GM23338 (cell line): ENCODE measurements around the gene IL17REL. TPM values are rescaled to one million over a fixed set of nuclear protein-coding genes. Genes with fewer than 3 reads are reported as not detected.

Experiments
- ATAC-seq: fragments of 200-7000 bp; cut with Tn5 transposase; 3 replicates; pipeline ENCODE4 v1.9.1; 2020
- DNase-seq: peaks from one replicate; pipeline ENCODE4 v3.0.0-alpha.2; 2015; ENCODE audit warnings: low spot score
- H2AFZ ChIP-seq: fragments of 200-600 bp; sonication (generic); 2 replicates; pipeline ENCODE4 v1.8.0; 2016; ENCODE audit warnings: antibody characterized with exemption, mild to moderate bottlenecking, moderate library complexity
- H3F3A ChIP-seq: fragments of 200-600 bp; sonication (generic); replicated peaks from 2 replicates; pipeline ENCODE4 v1.8.0; 2017; ENCODE audit warnings: antibody characterized with exemption, mixed run types, low read depth
- H3K27ac ChIP-seq: fragments of 200-600 bp; sonication (generic); 2 replicates; pipeline ENCODE4 v1.6.1; 2016; ENCODE audit warnings: low read depth
- H3K27me3 ChIP-seq: fragments of 200-600 bp; sonication (generic); 2 replicates; pipeline ENCODE4 v1.8.0; 2016; ENCODE audit warnings: mild to moderate bottlenecking, mixed run types, moderate library complexity; ENCODE audit not compliant: insufficient read depth
- H3K36me3 ChIP-seq: fragments of 200-600 bp; sonication (generic); 2 replicates; pipeline ENCODE4 v1.8.0; 2016; ENCODE audit warnings: mild to moderate bottlenecking; ENCODE audit not compliant: insufficient read depth
- H3K4me1 ChIP-seq: fragments of 200-600 bp; sonication (generic); 2 replicates; pipeline ENCODE4 v1.8.0; 2016; ENCODE audit warnings: mild to moderate bottlenecking, moderate library complexity; ENCODE audit not compliant: insufficient read depth
- H3K4me2 ChIP-seq: fragments of 200-600 bp; sonication (generic); 2 replicates; pipeline ENCODE4 v1.7.1; 2017; ENCODE audit warnings: mixed run types
- H3K4me3 ChIP-seq: fragments of 200-600 bp; sonication (generic); 2 replicates; pipeline ENCODE4 v1.6.1; 2016; ENCODE audit warnings: mixed run types
- H3K79me2 ChIP-seq: fragments of 200-600 bp; sonication (generic); replicated peaks from 2 replicates; pipeline ENCODE4 v1.8.0; 2017; ENCODE audit warnings: mild to moderate bottlenecking; ENCODE audit not compliant: insufficient read depth
- H3K9me2 ChIP-seq: fragments of 200-600 bp; sonication (generic); 2 replicates; pipeline ENCODE4 v1.8.0; 2017; ENCODE audit not compliant: insufficient read depth
- H4K20me1 ChIP-seq: fragments of 200-600 bp; sonication (generic); replicated peaks from 2 replicates; pipeline ENCODE4 v1.8.0; 2017; ENCODE audit warnings: mild to moderate bottlenecking; ENCODE audit not compliant: insufficient read depth
- H3K27ac Mint-ChIP-seq: 2 replicates; pipeline ENCODE4 v1.8.0; 2020; ENCODE audit warnings: inconsistent platforms, mild to moderate bottlenecking, moderate library complexity, mixed read lengths
- H3K27me3 Mint-ChIP-seq: 3 replicates; pipeline ENCODE4 v1.8.0; 2022; ENCODE audit warnings: low read depth, mild to moderate bottlenecking, moderate library complexity, mixed read lengths, inconsistent platforms; ENCODE audit not compliant: insufficient read depth, poor library complexity
- H3K36me3 Mint-ChIP-seq: 3 replicates; pipeline ENCODE4 v1.8.0; 2021; ENCODE audit warnings: low read depth, mild to moderate bottlenecking, inconsistent platforms, moderate library complexity, mixed read lengths
- H3K4me1 Mint-ChIP-seq: 3 replicates; pipeline ENCODE4 v1.8.0; 2020; ENCODE audit warnings: mild to moderate bottlenecking, inconsistent platforms, mixed read lengths
- H3K4me3 Mint-ChIP-seq: 3 replicates; pipeline ENCODE4 v1.8.0; 2021; ENCODE audit warnings: moderate library complexity, mild to moderate bottlenecking, inconsistent platforms, mixed read lengths
- H3K9me3 Mint-ChIP-seq: 3 replicates; pipeline ENCODE4 v1.8.0; 2020; ENCODE audit warnings: moderate library complexity, mild to moderate bottlenecking, inconsistent platforms, mixed read lengths
- CREB1 ChIP-seq: fragments of 250-450 bp; sonication (Bioruptor Pico); IDR thresholded peaks from 2 replicates; pipeline ENCODE4 v1.5.0; 2020; ENCODE audit warnings: low read depth, mild to moderate bottlenecking, moderate library complexity
- ETS1 ChIP-seq: IDR thresholded peaks from 2 replicates; pipeline ENCODE4 v1.6.1; 2016; ENCODE audit warnings: antibody characterized with exemption
- EZH2 ChIP-seq: fragments of 200-600 bp; sonication (generic); IDR thresholded peaks from one replicate; pipeline ENCODE4 v1.8.0; 2017; ENCODE audit warnings: antibody characterized with exemption, mild to moderate bottlenecking, low read depth; ENCODE audit not compliant: unreplicated experiment
- JUNB ChIP-seq: IDR thresholded peaks from one replicate; pipeline ENCODE4 v1.6.1; 2016; ENCODE audit warnings: antibody characterized with exemption; ENCODE audit not compliant: unreplicated experiment
- POLR2AphosphoS5 ChIP-seq: IDR thresholded peaks from 2 replicates; pipeline ENCODE4 v1.6.1; 2016; ENCODE audit warnings: antibody characterized with exemption, low read depth
- STAT1 ChIP-seq: IDR thresholded peaks from one replicate; pipeline ENCODE4 v1.6.1; 2016; ENCODE audit warnings: antibody characterized with exemption; ENCODE audit not compliant: unreplicated experiment
- ZNF114 ChIP-seq: fragments of 250-450 bp; sonication (Bioruptor Pico); IDR thresholded peaks from 2 replicates; pipeline ENCODE4 v1.5.0; 2020; ENCODE audit warnings: mild to moderate bottlenecking, moderate library complexity
- ZNF331 ChIP-seq: fragments of 250-450 bp; sonication (Bioruptor Pico); IDR thresholded peaks from 2 replicates; pipeline ENCODE4 v1.5.0; 2020; ENCODE audit warnings: low read depth, mild to moderate bottlenecking, moderate library complexity
- ZNF462 ChIP-seq: fragments of 250-450 bp; sonication (Bioruptor Pico); IDR thresholded peaks from 2 replicates; pipeline ENCODE4 v1.5.0; 2020; ENCODE audit warnings: mild to moderate bottlenecking, moderate library complexity
- polyA plus RNA-seq: library from polyadenylated mRNA; unstranded; fragments of >200 nt; fragmentation: Nextera tagmentation; extraction: Ambion mirVana; gene quantifications from 2 replicates; pipeline ENCODE4 v1.2.1, GENCODE V29; 2016
- total RNA-seq: library from RNA; depleted of rRNA; stranded (reverse); fragments of >200 nt; shearing (Covaris generic); gene quantifications from 2 replicates; pipeline ENCODE4 v1.2.3, GENCODE V29; 2014
- TF ChIP-seq, protein P1 (sequence below), 2 experiments: fragments of 200-600 bp in 1 of 2; sonication (generic) in 1 of 2; conservative IDR thresholded peaks; 2 replicates each; pipeline versions ENCODE4 v1.5.1 to v1.6.1; 2016 to 2017; ENCODE audit warnings: antibody characterized with exemption in 2 of 2, low read depth in 2 of 2, mild to moderate bottlenecking in 2 of 2, moderate library complexity in 1 of 2

Gene IL17REL
- total and polyA plus RNA-seq, 2 experiments from 2014 or later, result 0.31 TPM; not detected in 1

DNA sequence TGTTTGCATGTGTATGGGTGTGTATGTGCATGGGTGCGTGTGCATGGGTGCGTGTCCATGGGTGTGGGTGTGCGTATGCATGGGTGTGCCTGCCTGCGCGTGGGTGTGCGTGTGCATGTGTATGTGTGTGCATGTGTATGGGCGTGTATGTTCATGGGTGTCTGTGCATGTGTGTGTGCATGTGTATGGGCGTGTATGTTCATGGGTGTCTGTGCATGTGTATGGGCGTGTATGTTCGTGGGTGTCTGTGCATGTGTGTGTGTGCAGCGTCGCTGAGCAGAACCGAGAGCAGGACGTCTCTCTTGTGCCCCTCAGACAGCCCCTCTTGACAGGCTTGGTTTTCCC lies 13.9 kb downstream of the IL17REL start:
- Mint-ChIP-seq H3K27me3 (peaks cover 24% of the 10 kb centered on the region), H3K4me3 (peak overlapping the region; percentile 71), H3K27ac (no peak overlapping the region), H3K36me3 (no peaks in the 10 kb centered on the region), H3K9me3 (peaks cover 3% of the 10 kb centered on the region; the same call in 1 of the 3 replicates), H3K4me1 (peaks cover 12% of the 10 kb centered on the region)
- DNase-seq, result no peak
- H2AFZ ChIP-seq, result 0 out of 2 replicates have a peak overlapping the region, but pooled peaks have one; percentile 83
- no peaks in the 10 kb centered on the region for H3K4me1 ChIP-seq
- H3K4me2 ChIP-seq, result peak overlapping the region; percentile 81
- peaks cover 15% of the 10 kb centered on the region for H3K27me3 ChIP-seq
- no peak overlapping the region for H3K27ac ChIP-seq
- no peak for TF ChIP-seq ZNF331
- TF ChIP-seq ETS1, result no peak
- no peak for TF ChIP-seq JUNB
- no peak for TF ChIP-seq STAT1
- TF ChIP-seq, protein P1, sequence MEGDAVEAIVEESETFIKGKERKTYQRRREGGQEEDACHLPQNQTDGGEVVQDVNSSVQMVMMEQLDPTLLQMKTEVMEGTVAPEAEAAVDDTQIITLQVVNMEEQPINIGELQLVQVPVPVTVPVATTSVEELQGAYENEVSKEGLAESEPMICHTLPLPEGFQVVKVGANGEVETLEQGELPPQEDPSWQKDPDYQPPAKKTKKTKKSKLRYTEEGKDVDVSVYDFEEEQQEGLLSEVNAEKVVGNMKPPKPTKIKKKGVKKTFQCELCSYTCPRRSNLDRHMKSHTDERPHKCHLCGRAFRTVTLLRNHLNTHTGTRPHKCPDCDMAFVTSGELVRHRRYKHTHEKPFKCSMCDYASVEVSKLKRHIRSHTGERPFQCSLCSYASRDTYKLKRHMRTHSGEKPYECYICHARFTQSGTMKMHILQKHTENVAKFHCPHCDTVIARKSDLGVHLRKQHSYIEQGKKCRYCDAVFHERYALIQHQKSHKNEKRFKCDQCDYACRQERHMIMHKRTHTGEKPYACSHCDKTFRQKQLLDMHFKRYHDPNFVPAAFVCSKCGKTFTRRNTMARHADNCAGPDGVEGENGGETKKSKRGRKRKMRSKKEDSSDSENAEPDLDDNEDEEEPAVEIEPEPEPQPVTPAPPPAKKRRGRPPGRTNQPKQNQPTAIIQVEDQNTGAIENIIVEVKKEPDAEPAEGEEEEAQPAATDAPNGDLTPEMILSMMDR (conservative IDR thresholded peaks at IDR 0.05; ENCODE audit: low read depth in 2 of 2), result no peak
- TF ChIP-seq POLR2AphosphoS5, result no peak
- TF ChIP-seq EZH2, result no peak
- no peak for TF ChIP-seq ZNF462 (CRISPR knock-in tag)
- TF ChIP-seq ZNF114 (CRISPR knock-in tag), result no peak
- no peak for TF ChIP-seq CREB1
- no peaks in the 10 kb centered on the region for H4K20me1 ChIP-seq
- no peak for ATAC-seq
- no peaks in the 10 kb centered on the region for H3K36me3 ChIP-seq
- H3K79me2 ChIP-seq, result no peaks in the 10 kb centered on the region
- H3K4me3 ChIP-seq, result peak overlapping the region; percentile 59
- H3F3A ChIP-seq, result 0 out of 2 replicates have a peak, but pooled peaks cover 3% of the 10 kb centered on the region
- no peaks in the 10 kb centered on the region for H3K9me2 ChIP-seq
